HL-60 (cell line): Measurements from ENCODE around the gene ZBTB5.

Experiments
- DNase-seq, 2 experiments: peaks; one replicate each; pipeline ENCODE4 v3.0.0-alpha.2; 2010 to 2020; ENCODE audit warnings: low read depth in 1 of 2, low spot score in 1 of 2
- H3K27ac ChIP-seq: fragments of 250-450 bp; sonication (Bioruptor Pico); replicated peaks from 2 replicates; pipeline ENCODE4 v1.5.1; 2020; ENCODE audit warnings: mild to moderate bottlenecking, moderate library complexity
- H3K27me3 ChIP-seq: fragments of 250-450 bp; sonication (Bioruptor Pico); 2 replicates; pipeline ENCODE4 v1.5.1; 2021; ENCODE audit warnings: mild to moderate bottlenecking, moderate library complexity; ENCODE audit not compliant: insufficient read depth, poor library complexity, severe bottlenecking
- H3K4me3 ChIP-seq: replicated peaks from 2 replicates; pipeline ENCODE4 v1.5.1; 2011; ENCODE audit warnings: mild to moderate bottlenecking, control low read depth, low read length; ENCODE audit not compliant: insufficient read depth
- GABPA ChIP-seq: IDR thresholded peaks from 2 replicates; pipeline ENCODE4 v1.6.1; 2012; ENCODE audit warnings: low read depth
- POLR2AphosphoS5 ChIP-seq: IDR thresholded peaks from 2 replicates; pipeline ENCODE4 v1.6.1; 2012; ENCODE audit warnings: low read depth
- SPI1 ChIP-seq: IDR thresholded peaks from 2 replicates; pipeline ENCODE4 v1.6.1; 2012; ENCODE audit warnings: low read depth, mild to moderate bottlenecking, borderline replicate concordance
- TF ChIP-seq, protein P1 (sequence below): IDR thresholded peaks from one replicate; pipeline ENCODE4 v1.5.1; 2011; ENCODE audit warnings: low read length, control low read depth, inconsistent platforms; ENCODE audit not compliant: insufficient read depth
- TF ChIP-seq, protein P2 (sequence below): IDR thresholded peaks from 2 replicates; pipeline ENCODE4 v1.6.1; 2012; ENCODE audit warnings: low read depth; ENCODE audit not compliant: insufficient replicate concordance

Gene ZBTB5

DNA sequence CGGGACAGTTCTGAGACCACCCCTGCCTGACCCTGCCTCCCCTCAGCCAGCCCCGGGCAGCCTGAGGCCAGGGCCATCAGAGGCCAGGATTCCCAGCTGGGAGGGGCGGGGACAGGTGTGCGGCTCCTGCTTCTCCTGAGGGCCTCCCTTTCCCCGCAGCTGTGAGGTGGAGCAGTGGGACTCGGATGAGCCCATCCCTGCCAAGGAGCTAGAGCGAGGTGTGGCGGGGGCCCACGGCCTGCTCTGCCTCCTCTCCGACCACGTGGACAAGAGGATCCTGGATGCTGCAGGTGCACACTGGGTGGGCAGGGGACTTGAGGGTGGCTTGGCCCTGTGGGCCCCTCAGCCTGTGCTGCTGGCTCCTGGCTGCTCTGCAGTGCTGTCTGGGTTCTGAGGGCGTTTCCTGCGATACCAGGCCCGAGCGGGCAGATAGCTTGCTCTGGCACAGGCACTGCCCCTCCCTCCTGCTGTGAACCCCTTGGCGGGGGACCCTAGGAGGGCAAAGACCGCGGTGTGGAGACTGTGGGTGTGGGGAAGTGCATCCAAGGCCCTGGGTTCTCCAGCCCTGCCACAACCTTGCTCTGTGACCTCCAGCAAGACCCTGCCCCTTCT, 40.5 kb downstream of the ZBTB5 start:
- Histone ChIP-seq H3K27ac (no peak overlapping the region), H3K27me3 (no peaks in the 10 kb centered on the region), H3K4me3 (no peak overlapping the region)
- no peak for DNase-seq
- no peak for TF ChIP-seq SPI1
- no peak for TF ChIP-seq POLR2AphosphoS5
- TF ChIP-seq, protein P1, sequence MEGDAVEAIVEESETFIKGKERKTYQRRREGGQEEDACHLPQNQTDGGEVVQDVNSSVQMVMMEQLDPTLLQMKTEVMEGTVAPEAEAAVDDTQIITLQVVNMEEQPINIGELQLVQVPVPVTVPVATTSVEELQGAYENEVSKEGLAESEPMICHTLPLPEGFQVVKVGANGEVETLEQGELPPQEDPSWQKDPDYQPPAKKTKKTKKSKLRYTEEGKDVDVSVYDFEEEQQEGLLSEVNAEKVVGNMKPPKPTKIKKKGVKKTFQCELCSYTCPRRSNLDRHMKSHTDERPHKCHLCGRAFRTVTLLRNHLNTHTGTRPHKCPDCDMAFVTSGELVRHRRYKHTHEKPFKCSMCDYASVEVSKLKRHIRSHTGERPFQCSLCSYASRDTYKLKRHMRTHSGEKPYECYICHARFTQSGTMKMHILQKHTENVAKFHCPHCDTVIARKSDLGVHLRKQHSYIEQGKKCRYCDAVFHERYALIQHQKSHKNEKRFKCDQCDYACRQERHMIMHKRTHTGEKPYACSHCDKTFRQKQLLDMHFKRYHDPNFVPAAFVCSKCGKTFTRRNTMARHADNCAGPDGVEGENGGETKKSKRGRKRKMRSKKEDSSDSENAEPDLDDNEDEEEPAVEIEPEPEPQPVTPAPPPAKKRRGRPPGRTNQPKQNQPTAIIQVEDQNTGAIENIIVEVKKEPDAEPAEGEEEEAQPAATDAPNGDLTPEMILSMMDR = no peak
- TF ChIP-seq, protein P2, sequence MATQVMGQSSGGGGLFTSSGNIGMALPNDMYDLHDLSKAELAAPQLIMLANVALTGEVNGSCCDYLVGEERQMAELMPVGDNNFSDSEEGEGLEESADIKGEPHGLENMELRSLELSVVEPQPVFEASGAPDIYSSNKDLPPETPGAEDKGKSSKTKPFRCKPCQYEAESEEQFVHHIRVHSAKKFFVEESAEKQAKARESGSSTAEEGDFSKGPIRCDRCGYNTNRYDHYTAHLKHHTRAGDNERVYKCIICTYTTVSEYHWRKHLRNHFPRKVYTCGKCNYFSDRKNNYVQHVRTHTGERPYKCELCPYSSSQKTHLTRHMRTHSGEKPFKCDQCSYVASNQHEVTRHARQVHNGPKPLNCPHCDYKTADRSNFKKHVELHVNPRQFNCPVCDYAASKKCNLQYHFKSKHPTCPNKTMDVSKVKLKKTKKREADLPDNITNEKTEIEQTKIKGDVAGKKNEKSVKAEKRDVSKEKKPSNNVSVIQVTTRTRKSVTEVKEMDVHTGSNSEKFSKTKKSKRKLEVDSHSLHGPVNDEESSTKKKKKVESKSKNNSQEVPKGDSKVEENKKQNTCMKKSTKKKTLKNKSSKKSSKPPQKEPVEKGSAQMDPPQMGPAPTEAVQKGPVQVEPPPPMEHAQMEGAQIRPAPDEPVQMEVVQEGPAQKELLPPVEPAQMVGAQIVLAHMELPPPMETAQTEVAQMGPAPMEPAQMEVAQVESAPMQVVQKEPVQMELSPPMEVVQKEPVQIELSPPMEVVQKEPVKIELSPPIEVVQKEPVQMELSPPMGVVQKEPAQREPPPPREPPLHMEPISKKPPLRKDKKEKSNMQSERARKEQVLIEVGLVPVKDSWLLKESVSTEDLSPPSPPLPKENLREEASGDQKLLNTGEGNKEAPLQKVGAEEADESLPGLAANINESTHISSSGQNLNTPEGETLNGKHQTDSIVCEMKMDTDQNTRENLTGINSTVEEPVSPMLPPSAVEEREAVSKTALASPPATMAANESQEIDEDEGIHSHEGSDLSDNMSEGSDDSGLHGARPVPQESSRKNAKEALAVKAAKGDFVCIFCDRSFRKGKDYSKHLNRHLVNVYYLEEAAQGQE = no peak
- no peak for TF ChIP-seq GABPA

GRCh38 chr9:37424204-37424685, 41.0 kb downstream of the ZBTB5 start:
- DNase-seq = no peak
- TF ChIP-seq, protein P1 = no peak
- TF ChIP-seq GABPA = no peak
- TF ChIP-seq POLR2AphosphoS5 = no peak
- TF ChIP-seq, protein P2 = no peak
- TF ChIP-seq SPI1 = no peak
- no peaks in the 10 kb centered on the region for H3K27me3 ChIP-seq
- no peak overlapping the region for H3K4me3 ChIP-seq
- no peak overlapping the region for H3K27ac ChIP-seq

DNA sequence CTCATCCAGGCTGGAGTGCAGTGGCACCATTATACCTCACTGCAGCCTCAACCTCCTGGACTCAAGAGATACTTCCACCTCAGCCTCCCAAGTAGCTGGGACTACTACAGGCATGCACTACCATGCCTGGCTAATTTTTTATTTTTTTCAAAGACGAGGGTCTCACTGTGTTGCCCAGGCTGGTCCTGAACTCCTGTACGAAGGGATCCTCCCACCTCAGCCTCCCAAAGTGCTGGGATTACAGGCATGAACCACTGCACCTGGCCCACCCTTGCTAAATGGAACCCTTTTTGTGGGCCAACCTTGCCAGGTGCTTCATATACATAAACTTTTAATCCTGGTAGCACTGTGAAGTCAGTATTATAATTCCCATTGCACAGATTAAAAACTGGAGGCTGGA, 41.7 kb downstream of the ZBTB5 start:
- DNase-seq = no peak
- no peak for TF ChIP-seq GABPA
- TF ChIP-seq, protein P2 = no peak
- TF ChIP-seq, protein P1 = no peak
- TF ChIP-seq POLR2AphosphoS5 = no peak
- Histone ChIP-seq H3K27ac (no peak overlapping the region; the same call in 1 of the 2 replicates), H3K27me3 (no peaks in the 10 kb centered on the region), H3K4me3 (peak overlapping the region; percentile 79)
